ENCODE data around the gene CTNNA3.

Gene CTNNA3

GRCh38 chr10:67033878-67034277 is 662.1 kb downstream of the CTNNA3 start:
- Histone ChIP-seq H3K27me3 (ENCODE audit: control insufficient read depth, insufficient read depth, low read length) (no peaks in the 10 kb centered on the region), H3K27ac (ENCODE audit: low read length) (no peak overlapping the region), H3K4me1 (ENCODE audit: control insufficient read depth, low read depth, low read length) (no peaks in the 10 kb centered on the region), H3K9me3 (ENCODE audit: control insufficient read depth, low read depth, low read length) (no peaks in the 10 kb centered on the region), H3K9ac (ENCODE audit: low read length) (no peak overlapping the region), H3K36me3 (ENCODE audit: control insufficient read depth, low read depth, low read length) (no peaks in the 10 kb centered on the region), H3K4me3 (ENCODE audit: low read length) (no peak overlapping the region)

GRCh38 chr10:67022099-67022498 is 673.9 kb downstream of the CTNNA3 start:
- Histone ChIP-seq H3K36me3 (ENCODE audit: control insufficient read depth, low read depth, low read length) (no peaks in the 10 kb centered on the region), H3K4me1 (ENCODE audit: control insufficient read depth, low read depth, low read length) (no peaks in the 10 kb centered on the region), H3K9ac (ENCODE audit: low read length) (no peak overlapping the region), H3K9me3 (ENCODE audit: control insufficient read depth, low read depth, low read length) (no peaks in the 10 kb centered on the region), H3K27ac (ENCODE audit: low read length) (no peak overlapping the region), H3K4me3 (ENCODE audit: low read length) (no peak overlapping the region), H3K27me3 (ENCODE audit: control insufficient read depth, insufficient read depth, low read length) (no peaks in the 10 kb centered on the region)

- Histone ChIP-seq H3K27ac (ENCODE audit: low read length) (no peak overlapping the region), H3K9ac (ENCODE audit: low read length) (no peak overlapping the region), H3K36me3 (ENCODE audit: control insufficient read depth, low read depth, low read length) (no peaks in the 10 kb centered on the region), H3K27me3 (ENCODE audit: control insufficient read depth, insufficient read depth, low read length) (no peaks in the 10 kb centered on the region), H3K4me3 (ENCODE audit: low read length) (no peak overlapping the region), H3K9me3 (ENCODE audit: control insufficient read depth, low read depth, low read length) (no peaks in the 10 kb centered on the region), H3K4me1 (ENCODE audit: control insufficient read depth, low read depth, low read length) (no peaks in the 10 kb centered on the region)
Measured at GRCh38 chr10:67017218-67017617, 678.8 kb downstream of the CTNNA3 start.

- Histone ChIP-seq H3K36me3 (ENCODE audit: control insufficient read depth, low read depth, low read length) (no peaks in the 10 kb centered on the region), H3K4me1 (ENCODE audit: control insufficient read depth, low read depth, low read length) (no peaks in the 10 kb centered on the region), H3K27ac (ENCODE audit: low read length) (no peak overlapping the region), H3K9me3 (ENCODE audit: control insufficient read depth, low read depth, low read length) (no peaks in the 10 kb centered on the region), H3K27me3 (ENCODE audit: control insufficient read depth, insufficient read depth, low read length) (no peaks in the 10 kb centered on the region), H3K9ac (ENCODE audit: low read length) (no peak overlapping the region), H3K4me3 (ENCODE audit: low read length) (no peak overlapping the region)
Measured at GRCh38 chr10:67015225-67015624, 680.8 kb downstream of the CTNNA3 start.

- no peaks in the 10 kb centered on the region for H3K9me3 ChIP-seq (ENCODE audit: control insufficient read depth, low read depth, low read length)
- H3K4me1 ChIP-seq (ENCODE audit: control insufficient read depth, low read depth, low read length), result no peaks in the 10 kb centered on the region
- H3K4me3 ChIP-seq (ENCODE audit: low read length), result no peak overlapping the region
- H3K9ac ChIP-seq (ENCODE audit: low read length), result no peak overlapping the region
- no peak overlapping the region for H3K27ac ChIP-seq (ENCODE audit: low read length)
- H3K27me3 ChIP-seq (ENCODE audit: control insufficient read depth, insufficient read depth, low read length), result no peaks in the 10 kb centered on the region
- no peaks in the 10 kb centered on the region for H3K36me3 ChIP-seq (ENCODE audit: control insufficient read depth, low read depth, low read length)
Measured at GRCh38 chr10:67011981-67012380, 684.0 kb downstream of the CTNNA3 start.

- Histone ChIP-seq H3K9me3 (ENCODE audit: control insufficient read depth, low read depth, low read length) (no peaks in the 10 kb centered on the region), H3K36me3 (ENCODE audit: control insufficient read depth, low read depth, low read length) (no peaks in the 10 kb centered on the region), H3K4me1 (ENCODE audit: control insufficient read depth, low read depth, low read length) (no peaks in the 10 kb centered on the region), H3K27ac (ENCODE audit: low read length) (no peak overlapping the region), H3K27me3 (ENCODE audit: control insufficient read depth, insufficient read depth, low read length) (no peaks in the 10 kb centered on the region), H3K9ac (ENCODE audit: low read length) (no peak overlapping the region), H3K4me3 (ENCODE audit: low read length) (no peak overlapping the region)
Measured at GRCh38 chr10:67011480-67011879, 684.5 kb downstream of the CTNNA3 start.

GRCh38 chr10:67005981-67006380 is 690.0 kb downstream of the CTNNA3 start:
- H3K9me3 ChIP-seq (ENCODE audit: control insufficient read depth, low read depth, low read length), result no peaks in the 10 kb centered on the region
- peaks cover 3% of the 10 kb centered on the region for H3K4me1 ChIP-seq (ENCODE audit: control insufficient read depth, low read depth, low read length)
- no peak overlapping the region for H3K27ac ChIP-seq (ENCODE audit: low read length)
- no peaks in the 10 kb centered on the region for H3K36me3 ChIP-seq (ENCODE audit: control insufficient read depth, low read depth, low read length)
- H3K27me3 ChIP-seq (ENCODE audit: control insufficient read depth, insufficient read depth, low read length), result no peaks in the 10 kb centered on the region
- H3K9ac ChIP-seq (ENCODE audit: low read length), result no peak overlapping the region
- H3K4me3 ChIP-seq (ENCODE audit: low read length), result no peak overlapping the region

GRCh38 chr10:67004690-67005089 is 691.3 kb downstream of the CTNNA3 start:
- Histone ChIP-seq H3K27ac (ENCODE audit: low read length) (no peak overlapping the region), H3K9me3 (ENCODE audit: control insufficient read depth, low read depth, low read length) (no peaks in the 10 kb centered on the region), H3K9ac (ENCODE audit: low read length) (no peak overlapping the region), H3K4me3 (ENCODE audit: low read length) (no peak overlapping the region), H3K4me1 (ENCODE audit: control insufficient read depth, low read depth, low read length) (peaks cover 3% of the 10 kb centered on the region), H3K36me3 (ENCODE audit: control insufficient read depth, low read depth, low read length) (no peaks in the 10 kb centered on the region), H3K27me3 (ENCODE audit: control insufficient read depth, insufficient read depth, low read length) (no peaks in the 10 kb centered on the region)

- no peak overlapping the region for H3K4me3 ChIP-seq (ENCODE audit: low read length)
- no peaks in the 10 kb centered on the region for H3K27me3 ChIP-seq (ENCODE audit: control insufficient read depth, insufficient read depth, low read length)
- no peaks in the 10 kb centered on the region for H3K36me3 ChIP-seq (ENCODE audit: control insufficient read depth, low read depth, low read length)
- H3K9me3 ChIP-seq (ENCODE audit: control insufficient read depth, low read depth, low read length), result no peaks in the 10 kb centered on the region
- no peak overlapping the region for H3K9ac ChIP-seq (ENCODE audit: low read length)
- H3K4me1 ChIP-seq (ENCODE audit: control insufficient read depth, low read depth, low read length), result peaks cover 3% of the 10 kb centered on the region
- H3K27ac ChIP-seq (ENCODE audit: low read length), result no peak overlapping the region
Measured at GRCh38 chr10:66999762-67000545, 696.0 kb downstream of the CTNNA3 start.

- Histone ChIP-seq H3K9me3 (ENCODE audit: control insufficient read depth, low read depth, low read length) (no peaks in the 10 kb centered on the region), H3K27me3 (ENCODE audit: control insufficient read depth, insufficient read depth, low read length) (no peaks in the 10 kb centered on the region), H3K27ac (ENCODE audit: low read length) (no peak overlapping the region), H3K9ac (ENCODE audit: low read length) (no peak overlapping the region), H3K4me3 (ENCODE audit: low read length) (no peak overlapping the region), H3K36me3 (ENCODE audit: control insufficient read depth, low read depth, low read length) (no peaks in the 10 kb centered on the region), H3K4me1 (ENCODE audit: control insufficient read depth, low read depth, low read length) (no peaks in the 10 kb centered on the region)
Measured at GRCh38 chr10:66996996-66997395, 699.0 kb downstream of the CTNNA3 start.

- no peak overlapping the region for H3K4me3 ChIP-seq (ENCODE audit: low read length)
- no peaks in the 10 kb centered on the region for H3K9me3 ChIP-seq (ENCODE audit: control insufficient read depth, low read depth, low read length)
- no peak overlapping the region for H3K9ac ChIP-seq (ENCODE audit: low read length)
- no peaks in the 10 kb centered on the region for H3K4me1 ChIP-seq (ENCODE audit: control insufficient read depth, low read depth, low read length)
- H3K27me3 ChIP-seq (ENCODE audit: control insufficient read depth, insufficient read depth, low read length), result no peaks in the 10 kb centered on the region
- no peaks in the 10 kb centered on the region for H3K36me3 ChIP-seq (ENCODE audit: control insufficient read depth, low read depth, low read length)
- no peak overlapping the region for H3K27ac ChIP-seq (ENCODE audit: low read length)
Measured at GRCh38 chr10:66990143-66990830, 705.7 kb downstream of the CTNNA3 start.

- H3K4me1 ChIP-seq (ENCODE audit: control insufficient read depth, low read depth, low read length), result no peaks in the 10 kb centered on the region
- no peaks in the 10 kb centered on the region for H3K9me3 ChIP-seq (ENCODE audit: control insufficient read depth, low read depth, low read length)
- H3K9ac ChIP-seq (ENCODE audit: low read length), result no peak overlapping the region
- no peaks in the 10 kb centered on the region for H3K27me3 ChIP-seq (ENCODE audit: control insufficient read depth, insufficient read depth, low read length)
- H3K27ac ChIP-seq (ENCODE audit: low read length), result no peak overlapping the region
- no peaks in the 10 kb centered on the region for H3K36me3 ChIP-seq (ENCODE audit: control insufficient read depth, low read depth, low read length)
- no peak overlapping the region for H3K4me3 ChIP-seq (ENCODE audit: low read length)
Measured at GRCh38 chr10:66983475-66983818, 712.5 kb downstream of the CTNNA3 start.
